ENCODE measurements around the gene FAM187B. TPM values are rescaled to one million over a fixed set of nuclear protein-coding genes. Genes with fewer than 3 reads are reported as not detected.
"Not testable (repeated sequence)": the region's sequence is repeated elsewhere in the genome, so short reads cannot be mapped to it uniquely, and the experiment has no call there.

FAM187B gene
- total RNA-seq, 1 donor from 2014 or later = not detected

DNA sequence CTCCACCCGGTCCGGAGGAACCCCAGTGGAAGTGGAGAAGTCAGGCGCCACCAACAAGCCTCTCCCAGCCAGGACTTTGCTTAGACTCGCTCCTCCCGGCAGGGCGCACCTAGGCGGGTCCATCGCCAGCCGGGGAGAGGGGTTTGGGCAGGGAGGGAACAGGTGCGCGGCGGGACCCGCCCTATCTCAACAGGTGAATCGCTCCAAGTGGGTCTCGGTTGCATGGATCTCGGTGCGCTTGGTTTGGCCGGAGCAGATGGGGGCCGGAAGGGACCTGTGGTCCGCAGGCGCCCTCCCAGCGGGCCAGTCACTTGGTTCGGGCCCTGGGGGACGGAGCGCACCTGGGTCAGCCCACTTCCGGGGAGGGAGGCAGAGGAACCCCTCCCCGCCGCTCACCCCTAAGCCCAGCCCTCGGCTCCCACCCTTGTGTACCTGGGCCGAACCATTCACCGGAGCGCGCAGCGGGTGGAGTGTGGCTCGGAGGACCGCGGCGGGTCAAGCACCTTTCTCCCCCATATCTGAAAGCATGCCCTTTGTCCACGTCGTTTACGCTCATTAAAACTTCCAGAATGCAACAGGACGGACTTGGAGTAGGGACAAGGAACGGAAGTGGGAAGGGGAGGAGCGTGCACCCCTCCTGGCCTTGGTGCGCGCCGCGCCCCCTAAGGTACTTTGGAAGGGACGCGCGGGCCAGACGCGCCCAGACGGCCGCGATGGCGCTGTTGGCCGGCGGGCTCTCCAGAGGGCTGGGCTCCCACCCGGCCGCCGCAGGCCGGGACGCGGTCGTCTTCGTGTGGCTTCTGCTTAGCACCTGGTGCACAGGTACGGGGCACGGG lies 20.0 kb upstream of the FAM187B start, which contains the start of gene LSR:
LSR (plus strand) TSS at position 693 of the 836 bp plus-strand sequence; CDS start at position 714, 21 bp downstream.
- no peak for DNase-seq (ENCODE audit: low spot score)
- H3K4me1 Mint-ChIP-seq (ENCODE audit: low read depth) = peaks cover 10% of the 10 kb centered on the region
- H3K9me3 Mint-ChIP-seq (ENCODE audit: low read depth) = peaks cover 20% of the 10 kb centered on the region
- H3K27me3 Mint-ChIP-seq (ENCODE audit: low read depth) = peaks cover 61% of the 10 kb centered on the region
- TF ChIP-seq, protein P1, sequence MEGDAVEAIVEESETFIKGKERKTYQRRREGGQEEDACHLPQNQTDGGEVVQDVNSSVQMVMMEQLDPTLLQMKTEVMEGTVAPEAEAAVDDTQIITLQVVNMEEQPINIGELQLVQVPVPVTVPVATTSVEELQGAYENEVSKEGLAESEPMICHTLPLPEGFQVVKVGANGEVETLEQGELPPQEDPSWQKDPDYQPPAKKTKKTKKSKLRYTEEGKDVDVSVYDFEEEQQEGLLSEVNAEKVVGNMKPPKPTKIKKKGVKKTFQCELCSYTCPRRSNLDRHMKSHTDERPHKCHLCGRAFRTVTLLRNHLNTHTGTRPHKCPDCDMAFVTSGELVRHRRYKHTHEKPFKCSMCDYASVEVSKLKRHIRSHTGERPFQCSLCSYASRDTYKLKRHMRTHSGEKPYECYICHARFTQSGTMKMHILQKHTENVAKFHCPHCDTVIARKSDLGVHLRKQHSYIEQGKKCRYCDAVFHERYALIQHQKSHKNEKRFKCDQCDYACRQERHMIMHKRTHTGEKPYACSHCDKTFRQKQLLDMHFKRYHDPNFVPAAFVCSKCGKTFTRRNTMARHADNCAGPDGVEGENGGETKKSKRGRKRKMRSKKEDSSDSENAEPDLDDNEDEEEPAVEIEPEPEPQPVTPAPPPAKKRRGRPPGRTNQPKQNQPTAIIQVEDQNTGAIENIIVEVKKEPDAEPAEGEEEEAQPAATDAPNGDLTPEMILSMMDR (IDR thresholded peaks at IDR 0.05) = no peak
- peaks cover 3% of the 10 kb centered on the region for H3K36me3 Mint-ChIP-seq (ENCODE audit: low read depth)
- no peak within 1 kb of the TSS for H3K27ac Mint-ChIP-seq (ENCODE audit: unreplicated experiment)
- peak within 1 kb of the TSS; percentile 50 for H3K4me3 Mint-ChIP-seq (ENCODE audit: unreplicated experiment)

DNA sequence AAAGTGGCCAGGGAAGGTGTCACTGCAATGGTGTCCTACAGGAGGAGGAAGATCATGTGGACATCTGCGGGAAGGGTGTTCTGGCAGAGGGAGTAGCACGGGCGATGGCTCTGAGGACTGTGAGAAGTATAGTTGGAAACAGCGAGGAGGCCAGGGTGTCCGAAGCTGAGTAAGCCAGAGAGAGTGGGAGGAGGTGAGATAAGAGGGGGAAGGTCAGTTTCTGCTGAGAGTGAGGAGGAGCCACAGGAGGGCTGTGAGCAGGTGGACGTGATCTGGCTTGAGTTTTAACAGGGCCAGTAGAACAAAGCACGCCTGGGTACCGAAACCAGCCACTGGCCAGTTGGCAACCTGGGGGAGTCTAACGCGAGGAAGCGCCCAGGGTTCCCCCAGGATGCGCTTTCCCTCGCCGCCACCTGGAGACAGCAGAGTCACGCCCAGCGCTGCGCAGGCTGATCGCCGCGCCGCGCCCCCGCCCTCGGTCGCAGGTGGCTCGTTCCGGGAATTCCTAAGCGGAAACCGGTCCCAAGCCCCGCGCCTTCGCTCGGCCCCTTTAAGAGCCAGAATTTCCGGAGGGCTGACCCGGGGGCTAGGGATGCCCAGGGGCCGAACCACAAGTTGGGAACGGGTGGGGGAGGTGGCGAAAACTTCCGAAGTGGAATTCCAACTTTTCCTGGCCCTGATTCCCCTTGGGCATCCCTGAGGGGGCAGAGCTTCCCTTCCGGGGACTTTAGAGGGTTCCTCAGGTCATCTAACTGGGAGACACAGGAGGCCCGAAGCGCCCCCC lies 19.2 kb upstream of the FAM187B start:
- Mint-ChIP-seq H3K27me3 (ENCODE audit: low read depth) (peaks cover 68% of the 10 kb centered on the region), H3K36me3 (ENCODE audit: low read depth) (peaks cover 3% of the 10 kb centered on the region), H3K4me1 (ENCODE audit: low read depth) (peaks cover 10% of the 10 kb centered on the region), H3K4me3 (ENCODE audit: unreplicated experiment) (peak overlapping the region; percentile 35), H3K27ac (ENCODE audit: unreplicated experiment) (no peak overlapping the region), H3K9me3 (ENCODE audit: low read depth) (peaks cover 24% of the 10 kb centered on the region)
- no peak for DNase-seq (ENCODE audit: low spot score)
- TF ChIP-seq, protein P1 (IDR thresholded peaks at IDR 0.05) = no peak

DNA sequence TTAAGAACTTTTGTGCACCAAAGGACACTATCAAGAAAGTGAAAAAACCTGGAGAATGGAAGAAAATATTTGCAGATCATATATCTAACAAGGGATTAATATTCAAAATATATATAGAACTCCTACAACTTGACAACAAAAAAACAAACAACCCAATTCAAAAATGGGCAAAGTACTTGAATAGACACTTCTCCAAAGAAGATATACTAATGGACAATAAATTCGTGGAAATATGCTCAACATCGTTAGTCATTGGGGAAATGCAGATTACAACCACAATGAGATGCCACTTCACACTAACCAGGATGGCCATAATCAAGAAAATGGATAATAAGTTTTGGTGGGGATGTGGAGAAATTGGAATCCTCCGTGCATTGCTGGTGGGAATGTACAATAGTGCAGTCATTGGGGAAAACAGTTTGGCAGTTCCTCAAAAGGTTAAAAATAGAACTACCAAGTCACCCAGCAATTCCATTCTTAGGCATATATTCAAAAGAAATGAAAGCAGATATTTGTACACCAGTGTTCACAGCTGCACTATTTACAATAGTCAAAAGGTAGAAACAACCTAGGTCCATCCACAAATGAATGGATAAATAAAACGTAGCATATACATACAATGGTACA lies 18.0 kb upstream of the FAM187B start:
- H3K9me3 Mint-ChIP-seq (ENCODE audit: low read depth) = peaks cover 28% of the 10 kb centered on the region
- TF ChIP-seq, protein P1 (IDR thresholded peaks at IDR 0.05) = no peak
- no peak overlapping the region for H3K27ac Mint-ChIP-seq (ENCODE audit: unreplicated experiment)
- no peak for DNase-seq (ENCODE audit: low spot score)
- H3K36me3 Mint-ChIP-seq (ENCODE audit: low read depth) = peaks cover 3% of the 10 kb centered on the region
- no peak overlapping the region for H3K4me3 Mint-ChIP-seq (ENCODE audit: unreplicated experiment)
- peaks cover 72% of the 10 kb centered on the region for H3K27me3 Mint-ChIP-seq (ENCODE audit: low read depth)
- peaks cover 10% of the 10 kb centered on the region for H3K4me1 Mint-ChIP-seq (ENCODE audit: low read depth)

DNA sequence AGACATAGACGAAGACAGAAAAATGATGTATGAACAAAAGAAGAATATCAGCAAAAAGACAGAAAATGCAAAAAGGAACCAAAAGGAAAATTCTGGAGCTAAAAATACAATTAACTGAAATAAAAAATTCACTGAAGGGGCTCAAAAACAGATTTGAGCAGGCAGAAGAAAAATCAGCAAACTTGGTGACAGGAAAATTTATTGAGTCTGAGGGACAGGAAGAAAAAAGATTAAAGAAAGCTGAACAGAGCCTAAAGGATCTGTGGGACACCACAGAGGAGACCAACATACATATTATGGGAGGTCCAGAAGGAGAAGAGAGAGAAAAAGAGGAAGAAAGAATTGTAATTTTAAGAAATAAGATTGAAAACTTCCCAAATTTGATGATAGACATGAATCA lies 12.9 kb upstream of the FAM187B start:
- TF ChIP-seq, protein P1 (IDR thresholded peaks at IDR 0.05) = no peak
- Mint-ChIP-seq H3K4me1 (ENCODE audit: low read depth) (no peaks in the 10 kb centered on the region), H3K9me3 (ENCODE audit: low read depth) (peaks cover 44% of the 10 kb centered on the region), H3K27me3 (ENCODE audit: low read depth) (peaks cover 49% of the 10 kb centered on the region), H3K27ac (ENCODE audit: unreplicated experiment) (no peak overlapping the region), H3K36me3 (ENCODE audit: low read depth) (peaks cover 9% of the 10 kb centered on the region), H3K4me3 (ENCODE audit: unreplicated experiment) (no peak overlapping the region)
- no peak for DNase-seq (ENCODE audit: low spot score)

DNA sequence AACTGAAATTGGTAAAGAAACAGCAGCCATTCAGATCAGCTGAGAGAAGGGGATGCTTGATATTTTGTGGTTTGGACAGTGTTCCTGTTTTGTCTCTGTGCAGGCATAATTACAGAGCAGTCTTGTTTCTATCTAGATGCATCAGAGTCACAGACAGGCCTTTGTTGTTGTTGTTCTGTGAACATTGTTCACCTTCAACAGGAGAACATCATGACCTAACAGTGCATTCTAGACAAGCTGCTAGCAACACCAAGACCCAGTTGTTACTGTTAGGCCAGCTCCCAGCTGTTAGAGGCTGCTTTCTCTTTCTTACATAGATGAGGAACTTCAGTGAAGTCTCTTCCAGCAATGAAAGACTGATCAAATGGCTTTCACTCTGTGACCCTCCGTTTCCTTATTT lies 11.8 kb upstream of the FAM187B start:
- peaks cover 44% of the 10 kb centered on the region for H3K27me3 Mint-ChIP-seq (ENCODE audit: low read depth)
- no peak for DNase-seq (ENCODE audit: low spot score)
- no peak overlapping the region for H3K27ac Mint-ChIP-seq (ENCODE audit: unreplicated experiment)
- TF ChIP-seq, protein P1 (IDR thresholded peaks at IDR 0.05) = no peak
- no peak overlapping the region for H3K4me3 Mint-ChIP-seq (ENCODE audit: unreplicated experiment)
- peaks cover 38% of the 10 kb centered on the region for H3K9me3 Mint-ChIP-seq (ENCODE audit: low read depth)
- no peaks in the 10 kb centered on the region for H3K4me1 Mint-ChIP-seq (ENCODE audit: low read depth)
- H3K36me3 Mint-ChIP-seq (ENCODE audit: low read depth) = peaks cover 9% of the 10 kb centered on the region

DNA sequence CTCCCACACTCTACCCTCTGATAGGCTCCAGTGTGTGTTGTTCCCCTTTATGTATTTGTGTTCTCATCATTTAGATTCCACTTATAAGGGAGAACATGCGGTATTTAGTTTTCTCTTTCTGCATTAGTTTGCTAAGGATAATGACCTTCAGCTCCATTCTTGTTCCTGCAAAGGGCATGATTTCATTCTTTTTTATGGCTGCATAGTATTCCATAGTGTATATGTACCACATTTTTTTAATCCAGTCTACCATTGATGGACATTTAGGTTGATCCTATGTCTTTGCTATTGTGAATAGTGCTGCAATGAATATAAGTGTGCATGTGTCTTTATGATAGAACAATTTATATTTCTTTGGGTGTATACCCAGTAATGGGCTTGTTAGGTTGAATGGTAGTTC lies 11.1 kb upstream of the FAM187B start:
- not testable (repeated sequence) for H3K4me1 Mint-ChIP-seq (ENCODE audit: low read depth); H3K4me3 Mint-ChIP-seq (ENCODE audit: unreplicated experiment); H3K27ac Mint-ChIP-seq (ENCODE audit: unreplicated experiment); DNase-seq (ENCODE audit: low spot score)
- Mint-ChIP-seq H3K36me3 (ENCODE audit: low read depth) (peaks cover 10% of the 10 kb centered on the region), H3K27me3 (ENCODE audit: low read depth) (peaks cover 41% of the 10 kb centered on the region), H3K9me3 (ENCODE audit: low read depth) (peaks cover 36% of the 10 kb centered on the region)

Data from chondrocyte (in vitro differentiated cells).